Coronary artery (tissue), 2 donors: ENCODE data around the gene PPP1R27.
A peak's percentile ranks its signal among the peaks of the same experiment; 100 is the strongest.

ENCODE experiments used
- DNase-seq: peaks from one replicate; pipeline ENCODE4 v3.0.0-alpha.2; 2017; ENCODE audit warnings: low spot score
- H3K27ac ChIP-seq, 2 donors: fragments of 200-600 bp; sonication (generic); one replicate each; pipeline ENCODE4 v1.5.1; 2016 to 2019
- H3K4me3 ChIP-seq: fragments of 200-600 bp; sonication (generic); 2 replicates; pipeline ENCODE4 v1.5.1; 2016; ENCODE audit warnings: mild to moderate bottlenecking, moderate library complexity
- TF ChIP-seq, protein P1 (sequence below): fragments of 200-600 bp; sonication (generic); IDR thresholded peaks from one replicate; pipeline ENCODE4 v1.5.1; 2019; ENCODE audit warnings: antibody characterized with exemption

PPP1R27 gene

DNA sequence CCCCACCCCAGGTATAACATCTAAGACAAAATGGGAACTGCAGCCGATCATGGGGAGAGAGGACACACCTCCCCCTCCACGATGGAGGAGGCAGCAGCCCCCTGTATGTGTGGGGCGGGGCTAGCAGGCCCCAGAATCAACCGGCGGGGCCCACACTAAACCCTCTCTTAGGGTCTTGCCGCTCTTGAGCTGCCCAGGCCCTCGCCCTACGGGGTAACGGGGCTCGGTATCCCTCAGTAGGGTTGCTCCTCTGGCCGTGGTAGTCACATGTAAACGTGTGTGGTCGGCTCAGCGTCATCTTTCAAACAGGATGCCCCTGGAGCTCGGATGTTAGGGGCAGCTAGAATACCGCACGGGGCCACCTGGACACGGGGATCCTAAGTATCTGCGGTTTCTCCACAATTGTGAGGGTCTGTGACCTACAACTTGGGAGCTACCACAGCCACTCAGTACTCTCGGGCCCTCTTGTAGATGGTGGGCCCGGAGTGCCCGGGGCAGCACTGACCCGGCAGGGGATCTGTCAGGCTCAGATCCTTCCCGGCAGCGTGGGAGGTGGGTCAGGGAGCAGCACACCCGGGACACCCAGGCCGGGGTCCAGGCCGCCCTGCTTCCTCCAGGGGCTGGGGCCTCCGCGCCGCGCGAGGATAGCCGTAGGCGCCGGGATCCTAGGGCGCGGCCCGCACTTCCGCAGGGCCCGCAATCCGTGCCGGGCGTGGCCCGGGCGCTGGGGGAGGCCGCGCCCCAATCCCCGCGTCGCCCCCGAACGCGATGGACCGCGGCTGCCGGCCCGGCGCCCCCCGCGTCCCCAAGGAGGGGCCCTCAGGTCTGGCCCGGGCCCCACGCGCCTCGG lies 35.5 kb upstream of the PPP1R27 start:
- Histone ChIP-seq H3K27ac (peak overlapping the region; percentile 83 to 100), H3K4me3 (peak overlapping the region; percentile 90)
- no peak for DNase-seq
- TF ChIP-seq, protein P1, sequence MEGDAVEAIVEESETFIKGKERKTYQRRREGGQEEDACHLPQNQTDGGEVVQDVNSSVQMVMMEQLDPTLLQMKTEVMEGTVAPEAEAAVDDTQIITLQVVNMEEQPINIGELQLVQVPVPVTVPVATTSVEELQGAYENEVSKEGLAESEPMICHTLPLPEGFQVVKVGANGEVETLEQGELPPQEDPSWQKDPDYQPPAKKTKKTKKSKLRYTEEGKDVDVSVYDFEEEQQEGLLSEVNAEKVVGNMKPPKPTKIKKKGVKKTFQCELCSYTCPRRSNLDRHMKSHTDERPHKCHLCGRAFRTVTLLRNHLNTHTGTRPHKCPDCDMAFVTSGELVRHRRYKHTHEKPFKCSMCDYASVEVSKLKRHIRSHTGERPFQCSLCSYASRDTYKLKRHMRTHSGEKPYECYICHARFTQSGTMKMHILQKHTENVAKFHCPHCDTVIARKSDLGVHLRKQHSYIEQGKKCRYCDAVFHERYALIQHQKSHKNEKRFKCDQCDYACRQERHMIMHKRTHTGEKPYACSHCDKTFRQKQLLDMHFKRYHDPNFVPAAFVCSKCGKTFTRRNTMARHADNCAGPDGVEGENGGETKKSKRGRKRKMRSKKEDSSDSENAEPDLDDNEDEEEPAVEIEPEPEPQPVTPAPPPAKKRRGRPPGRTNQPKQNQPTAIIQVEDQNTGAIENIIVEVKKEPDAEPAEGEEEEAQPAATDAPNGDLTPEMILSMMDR: no peak

DNA sequence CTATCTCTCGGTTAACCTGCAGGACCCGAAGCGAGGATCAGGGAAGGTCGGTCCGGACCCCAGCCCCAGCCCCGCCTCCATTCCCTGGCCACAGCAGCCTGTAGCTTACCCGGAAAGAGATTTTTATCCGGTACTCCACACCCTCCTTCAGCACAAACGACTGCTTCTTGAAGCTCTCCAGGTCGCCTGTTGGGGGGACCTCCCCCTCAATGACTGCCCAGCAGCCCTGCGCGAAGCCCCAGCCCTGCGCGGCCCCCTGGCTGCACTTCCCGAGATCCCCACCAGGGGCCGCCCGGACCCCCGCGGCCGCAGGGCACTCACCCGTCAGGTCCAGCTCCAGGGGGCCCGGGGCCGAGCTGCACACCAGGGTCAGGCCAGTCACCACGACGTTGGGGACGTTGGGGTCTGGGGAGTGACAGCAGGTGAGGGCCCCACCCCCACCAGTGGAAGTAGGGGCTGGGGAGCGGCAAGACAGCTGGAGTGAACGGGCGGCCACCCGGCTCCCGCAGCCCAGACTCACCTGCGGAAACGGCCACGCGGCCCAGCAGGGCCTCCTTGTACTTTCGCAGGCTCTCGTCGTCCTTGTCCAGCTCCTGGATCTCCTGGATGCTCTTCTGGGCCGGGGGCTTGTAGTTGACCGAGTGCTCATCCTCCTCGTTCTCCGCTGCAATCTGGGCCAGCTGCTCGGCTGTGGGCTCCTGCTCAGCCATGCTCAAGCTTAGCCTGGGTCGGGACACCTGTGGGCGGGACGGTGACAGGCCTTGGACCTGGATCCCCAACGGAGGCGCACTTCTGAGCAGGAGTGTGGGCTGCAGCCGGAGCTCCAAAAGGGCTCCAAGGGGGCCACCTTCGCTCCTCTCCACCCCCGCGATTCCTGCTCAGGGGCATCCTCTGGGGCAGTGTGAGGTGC lies 34.6 kb upstream of the PPP1R27 start:
- Histone ChIP-seq H3K27ac (peak overlapping the region; percentile 83 to 100), H3K4me3 (peak overlapping the region; percentile 90)
- DNase-seq: no peak
- TF ChIP-seq, protein P1: peak; percentile 72

- H3K4me3 ChIP-seq: peak overlapping the region; percentile 90
- DNase-seq: no peak
- H3K27ac ChIP-seq: peak overlapping the region; percentile 83 to 100
- TF ChIP-seq, protein P1: no peak
Observed at GRCh38 chr17:81868674-81869220, 33.9 kb upstream of the PPP1R27 start.

GRCh38 chr17:81867991-81868673 lies 33.3 kb upstream of the PPP1R27 start:
- H3K4me3 ChIP-seq: no peak overlapping the region
- peak overlapping the region; percentile 83 to 100 for H3K27ac ChIP-seq
- DNase-seq: no peak
- TF ChIP-seq, protein P1: no peak

DNA sequence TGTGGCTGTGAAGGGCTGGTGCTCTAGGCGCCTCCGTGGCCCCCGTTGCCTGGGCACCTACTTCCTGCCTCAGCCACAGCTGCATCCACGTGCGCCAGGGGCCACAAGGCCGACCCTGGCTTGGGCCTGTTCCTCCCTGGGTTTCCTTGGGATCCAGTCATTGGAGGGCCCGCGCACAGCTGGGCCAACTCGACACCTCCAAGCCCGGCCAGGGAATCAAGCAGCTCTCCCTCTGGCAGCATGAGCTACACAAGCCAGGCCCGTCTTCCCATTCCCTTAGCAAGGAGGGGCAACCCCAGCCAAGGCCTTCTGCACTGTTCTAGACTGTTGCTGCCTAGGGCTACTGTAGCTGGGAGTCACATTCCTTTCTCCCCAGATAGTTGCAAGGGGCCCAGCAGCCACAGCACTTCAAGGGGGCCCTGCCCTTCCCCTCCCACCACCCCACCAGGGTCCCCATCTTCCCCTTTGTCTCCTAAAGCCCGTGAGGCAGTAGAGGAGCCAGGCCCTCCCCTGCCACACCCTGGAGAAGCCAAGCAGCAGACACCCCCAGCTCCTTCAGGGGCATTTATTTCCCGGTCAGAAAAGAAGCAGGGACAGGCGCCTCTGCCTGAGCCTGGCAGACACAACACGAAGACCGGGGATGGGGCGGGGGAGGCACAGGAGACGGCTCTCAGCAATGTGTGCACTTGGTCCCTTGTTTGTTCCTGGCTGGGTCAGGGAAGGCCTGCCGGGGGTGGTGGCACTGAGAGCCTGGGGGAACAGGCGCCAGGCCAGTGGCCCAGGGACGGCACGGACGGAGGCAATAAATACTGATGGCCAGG lies 32.5 kb upstream of the PPP1R27 start:
- Histone ChIP-seq H3K27ac (peak overlapping the region; percentile 7 to 100), H3K4me3 (no peak overlapping the region)
- TF ChIP-seq, protein P1: no peak
- DNase-seq: no peak
